GM08714 (cell line): ENCODE results near the gene SMARCA4.
A peak's percentile ranks its signal among the peaks of the same experiment; 100 is the strongest.

Experiments used
- H3K4me3 ChIP-seq: fragments of 200-500 bp; sonication (Bioruptor generic); 2 replicates; pipeline ENCODE4 v1.5.1; 2014; ENCODE audit warnings: mild to moderate bottlenecking, low read length, inconsistent platforms
- ZNF274 ChIP-seq: IDR thresholded peaks from 2 replicates; pipeline ENCODE4 v1.6.1; 2012; ENCODE audit warnings: mild to moderate bottlenecking, low read depth, low read length

Gene SMARCA4

GRCh38 chr19:10960314-10961072 is at the start of gene SMARCA4:
Gene SMARCA4, plus strand, starts transcription at chr19:10961030. Its CDS starts 23,122 bp downstream, at chr19:10984152.
- peak within 1 kb of the TSS; percentile 83 for H3K4me3 ChIP-seq
- no peak for TF ChIP-seq ZNF274

GRCh38 chr19:10911579-10912363 is 49.1 kb upstream of the SMARCA4 start:
- TF ChIP-seq ZNF274 = no peak
- H3K4me3 ChIP-seq = no peak overlapping the region

- no peak overlapping the region for H3K4me3 ChIP-seq
- no peak for TF ChIP-seq ZNF274
Measured at GRCh38 chr19:10912619-10913018, 48.2 kb upstream of the SMARCA4 start.

GRCh38 chr19:10913716-10914340 is 47.0 kb upstream of the SMARCA4 start:
- H3K4me3 ChIP-seq = no peak overlapping the region
- no peak for TF ChIP-seq ZNF274

- no peak overlapping the region for H3K4me3 ChIP-seq
- no peak for TF ChIP-seq ZNF274
Measured at GRCh38 chr19:10915130-10916091, 45.4 kb upstream of the SMARCA4 start.

GRCh38 chr19:10916602-10917001 is 44.2 kb upstream of the SMARCA4 start:
- H3K4me3 ChIP-seq = no peak overlapping the region

GRCh38 chr19:10918359-10918758 is 42.5 kb upstream of the SMARCA4 start:
- no peak for TF ChIP-seq ZNF274
- H3K4me3 ChIP-seq = no peak overlapping the region

More at GRCh38 chr19:10916602-10917001, 44.2 kb upstream of the SMARCA4 start:
- no peak for TF ChIP-seq ZNF274

GRCh38 chr19:10919352-10920287 is 41.2 kb upstream of the SMARCA4 start:
- no peak overlapping the region for H3K4me3 ChIP-seq
- TF ChIP-seq ZNF274 = no peak

- H3K4me3 ChIP-seq = no peak overlapping the region
- TF ChIP-seq ZNF274 = no peak
Measured at GRCh38 chr19:10920288-10920655, 40.6 kb upstream of the SMARCA4 start.

- TF ChIP-seq ZNF274 = no peak
- H3K4me3 ChIP-seq = no peak overlapping the region
Measured at GRCh38 chr19:10920781-10921180, 40.0 kb upstream of the SMARCA4 start.

- H3K4me3 ChIP-seq = no peak overlapping the region
- no peak for TF ChIP-seq ZNF274
Measured at GRCh38 chr19:10921199-10921909, 39.5 kb upstream of the SMARCA4 start.
